ENCODE data around the gene YWHAH.

DNA sequence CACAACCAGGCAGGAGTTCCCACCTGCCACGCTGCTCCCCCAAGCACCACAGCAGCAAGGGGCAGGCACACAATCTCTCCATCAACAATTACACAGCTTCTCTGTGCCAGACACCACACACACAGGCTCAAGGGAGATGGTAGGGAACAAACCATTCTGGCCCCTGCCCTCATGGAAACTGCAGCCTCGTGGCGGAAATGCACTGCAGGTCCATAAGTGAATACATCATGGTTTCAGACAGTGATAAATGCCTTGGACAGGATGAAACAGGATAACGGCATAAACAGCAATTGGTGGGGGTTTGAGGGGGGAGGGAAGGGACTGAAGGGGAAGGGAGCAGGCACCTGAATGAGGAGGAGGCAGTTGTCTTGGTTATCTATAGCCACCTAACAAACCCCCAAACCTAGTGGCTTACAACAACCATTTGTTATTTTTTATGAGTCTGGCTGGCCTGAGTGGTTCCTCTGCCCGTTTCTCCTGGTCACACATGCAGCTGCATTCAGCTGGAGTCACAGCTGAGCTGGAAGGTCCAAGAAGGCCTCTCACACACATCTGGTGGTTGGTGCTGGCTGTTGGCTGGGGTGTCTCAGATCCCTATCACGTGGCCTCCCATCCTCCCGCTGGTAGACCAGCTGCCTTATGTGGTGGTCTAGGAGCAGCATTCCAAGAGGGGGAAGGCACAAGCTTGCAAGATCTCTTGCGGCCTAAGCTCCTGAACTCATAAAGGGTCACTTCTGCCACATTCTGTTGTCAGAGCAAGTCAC, 15.0 kb upstream of the YWHAH start:
- no peak for TF ChIP-seq TAF1 (conservative IDR thresholded peaks at IDR 0.05)
- TF ChIP-seq, protein P1, sequence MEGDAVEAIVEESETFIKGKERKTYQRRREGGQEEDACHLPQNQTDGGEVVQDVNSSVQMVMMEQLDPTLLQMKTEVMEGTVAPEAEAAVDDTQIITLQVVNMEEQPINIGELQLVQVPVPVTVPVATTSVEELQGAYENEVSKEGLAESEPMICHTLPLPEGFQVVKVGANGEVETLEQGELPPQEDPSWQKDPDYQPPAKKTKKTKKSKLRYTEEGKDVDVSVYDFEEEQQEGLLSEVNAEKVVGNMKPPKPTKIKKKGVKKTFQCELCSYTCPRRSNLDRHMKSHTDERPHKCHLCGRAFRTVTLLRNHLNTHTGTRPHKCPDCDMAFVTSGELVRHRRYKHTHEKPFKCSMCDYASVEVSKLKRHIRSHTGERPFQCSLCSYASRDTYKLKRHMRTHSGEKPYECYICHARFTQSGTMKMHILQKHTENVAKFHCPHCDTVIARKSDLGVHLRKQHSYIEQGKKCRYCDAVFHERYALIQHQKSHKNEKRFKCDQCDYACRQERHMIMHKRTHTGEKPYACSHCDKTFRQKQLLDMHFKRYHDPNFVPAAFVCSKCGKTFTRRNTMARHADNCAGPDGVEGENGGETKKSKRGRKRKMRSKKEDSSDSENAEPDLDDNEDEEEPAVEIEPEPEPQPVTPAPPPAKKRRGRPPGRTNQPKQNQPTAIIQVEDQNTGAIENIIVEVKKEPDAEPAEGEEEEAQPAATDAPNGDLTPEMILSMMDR (IDR thresholded peaks at IDR 0.05; ENCODE audit: low read depth, low read length, missing input control) = no peak
- TF ChIP-seq, protein P2, sequence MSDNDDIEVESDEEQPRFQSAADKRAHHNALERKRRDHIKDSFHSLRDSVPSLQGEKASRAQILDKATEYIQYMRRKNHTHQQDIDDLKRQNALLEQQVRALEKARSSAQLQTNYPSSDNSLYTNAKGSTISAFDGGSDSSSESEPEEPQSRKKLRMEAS (IDR thresholded peaks at IDR 0.05) = no peak
- TF ChIP-seq, protein P3, sequence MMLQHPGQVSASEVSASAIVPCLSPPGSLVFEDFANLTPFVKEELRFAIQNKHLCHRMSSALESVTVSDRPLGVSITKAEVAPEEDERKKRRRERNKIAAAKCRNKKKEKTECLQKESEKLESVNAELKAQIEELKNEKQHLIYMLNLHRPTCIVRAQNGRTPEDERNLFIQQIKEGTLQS (IDR thresholded peaks at IDR 0.05) = no peak
- TF ChIP-seq, protein P4, sequence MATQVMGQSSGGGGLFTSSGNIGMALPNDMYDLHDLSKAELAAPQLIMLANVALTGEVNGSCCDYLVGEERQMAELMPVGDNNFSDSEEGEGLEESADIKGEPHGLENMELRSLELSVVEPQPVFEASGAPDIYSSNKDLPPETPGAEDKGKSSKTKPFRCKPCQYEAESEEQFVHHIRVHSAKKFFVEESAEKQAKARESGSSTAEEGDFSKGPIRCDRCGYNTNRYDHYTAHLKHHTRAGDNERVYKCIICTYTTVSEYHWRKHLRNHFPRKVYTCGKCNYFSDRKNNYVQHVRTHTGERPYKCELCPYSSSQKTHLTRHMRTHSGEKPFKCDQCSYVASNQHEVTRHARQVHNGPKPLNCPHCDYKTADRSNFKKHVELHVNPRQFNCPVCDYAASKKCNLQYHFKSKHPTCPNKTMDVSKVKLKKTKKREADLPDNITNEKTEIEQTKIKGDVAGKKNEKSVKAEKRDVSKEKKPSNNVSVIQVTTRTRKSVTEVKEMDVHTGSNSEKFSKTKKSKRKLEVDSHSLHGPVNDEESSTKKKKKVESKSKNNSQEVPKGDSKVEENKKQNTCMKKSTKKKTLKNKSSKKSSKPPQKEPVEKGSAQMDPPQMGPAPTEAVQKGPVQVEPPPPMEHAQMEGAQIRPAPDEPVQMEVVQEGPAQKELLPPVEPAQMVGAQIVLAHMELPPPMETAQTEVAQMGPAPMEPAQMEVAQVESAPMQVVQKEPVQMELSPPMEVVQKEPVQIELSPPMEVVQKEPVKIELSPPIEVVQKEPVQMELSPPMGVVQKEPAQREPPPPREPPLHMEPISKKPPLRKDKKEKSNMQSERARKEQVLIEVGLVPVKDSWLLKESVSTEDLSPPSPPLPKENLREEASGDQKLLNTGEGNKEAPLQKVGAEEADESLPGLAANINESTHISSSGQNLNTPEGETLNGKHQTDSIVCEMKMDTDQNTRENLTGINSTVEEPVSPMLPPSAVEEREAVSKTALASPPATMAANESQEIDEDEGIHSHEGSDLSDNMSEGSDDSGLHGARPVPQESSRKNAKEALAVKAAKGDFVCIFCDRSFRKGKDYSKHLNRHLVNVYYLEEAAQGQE (IDR thresholded peaks at IDR 0.05) = no peak
- no peak for TF ChIP-seq JUND (IDR thresholded peaks at IDR 0.05)
- no peak for TF ChIP-seq RAD21 (IDR thresholded peaks at IDR 0.05)
- TF ChIP-seq FOXA1 (IDR thresholded peaks at IDR 0.05) = no peak
- TF ChIP-seq SP1 (IDR thresholded peaks at IDR 0.05) = no peak
- no peak for TF ChIP-seq YY1 (IDR thresholded peaks at IDR 0.05)
- no peak for TF ChIP-seq GABPA (IDR thresholded peaks at IDR 0.05 in 1 of 2, conservative IDR thresholded peaks at IDR 0.05 in 1 of 2)
- TF ChIP-seq, protein P5, sequence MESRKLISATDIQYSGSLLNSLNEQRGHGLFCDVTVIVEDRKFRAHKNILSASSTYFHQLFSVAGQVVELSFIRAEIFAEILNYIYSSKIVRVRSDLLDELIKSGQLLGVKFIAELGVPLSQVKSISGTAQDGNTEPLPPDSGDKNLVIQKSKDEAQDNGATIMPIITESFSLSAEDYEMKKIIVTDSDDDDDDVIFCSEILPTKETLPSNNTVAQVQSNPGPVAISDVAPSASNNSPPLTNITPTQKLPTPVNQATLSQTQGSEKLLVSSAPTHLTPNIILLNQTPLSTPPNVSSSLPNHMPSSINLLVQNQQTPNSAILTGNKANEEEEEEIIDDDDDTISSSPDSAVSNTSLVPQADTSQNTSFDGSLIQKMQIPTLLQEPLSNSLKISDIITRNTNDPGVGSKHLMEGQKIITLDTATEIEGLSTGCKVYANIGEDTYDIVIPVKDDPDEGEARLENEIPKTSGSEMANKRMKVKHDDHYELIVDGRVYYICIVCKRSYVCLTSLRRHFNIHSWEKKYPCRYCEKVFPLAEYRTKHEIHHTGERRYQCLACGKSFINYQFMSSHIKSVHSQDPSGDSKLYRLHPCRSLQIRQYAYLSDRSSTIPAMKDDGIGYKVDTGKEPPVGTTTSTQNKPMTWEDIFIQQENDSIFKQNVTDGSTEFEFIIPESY (IDR thresholded peaks at IDR 0.05) = no peak
